Measurements from ENCODE around the gene PRIM1. TPM values are rescaled to one million over a fixed set of nuclear protein-coding genes. Genes with fewer than 3 reads are reported as not detected.

PRIM1 gene
- total and polyA plus RNA-seq, 2 of the 13 experiments (the other 11 are each of a cell fraction or from before 2014, with no cell fraction given): 30.0 to 47.3 TPM

GRCh38 chr12:56723352-56723751 is 28.8 kb downstream of the PRIM1 start:
- 45% methylated on average over 3 of the region's 3 CpGs for WGBS (ENCODE audit: low lambda C conversion rate)
- Histone ChIP-seq H2AFZ (ENCODE audit: low read length) (no peak overlapping the region), H3K36me3 (replicated peaks in 1 of 2; ENCODE audit: control insufficient read depth in 1 of 2, insufficient read depth in 2 of 2, low read length in 2 of 2) (peaks cover 14 to 43% of the 10 kb centered on the region in 2 experiments), H3K4me2 (ENCODE audit: low read depth, low read length) (peak overlapping the region; percentile 98), H3K4me3 (replicated peaks in 1 of 3; ENCODE audit: insufficient read depth in 1 of 3, low read depth in 2 of 3, low read length in 3 of 3) (peak overlapping the region; percentile 84 to 94 (median 92); a peak in 5 of 6 replicates), H3K4me1 (ENCODE audit: insufficient read depth, low read length) (peaks cover 51% of the 10 kb centered on the region), H3K27me3 (ENCODE audit: control insufficient read depth in 1 of 2, insufficient read depth in 2 of 2, low read length in 2 of 2) (peaks cover 0 to 6% of the 10 kb centered on the region in 2 experiments; a peak in 1 of 5 replicates), H3K27ac (ENCODE audit: extremely low read length, insufficient read depth, low read length) (peak overlapping the region; percentile 92), H3K9ac (ENCODE audit: insufficient read depth, low read depth, low read length) (peak overlapping the region; percentile 100), H4K20me1 (ENCODE audit: insufficient read depth, low read length) (peaks cover 60% of the 10 kb centered on the region), H3K79me2 (ENCODE audit: insufficient read depth, low read length) (peaks cover 64% of the 10 kb centered on the region), H3K9me3 (ENCODE audit: low read length) (no peaks in the 10 kb centered on the region)
- POLR2A ChIA-PET: interaction anchor here (0.8 to 1.8 kb wide), 4 partner anchors 13 to 426 kb away, joined by 3 to 6 read pairs (median 4); partner anchors contain the start of gene PTGES3
- no peak for TF ChIP-seq ZBTB7B (CRISPR knock-in tag; IDR thresholded peaks at IDR 0.05)
- peak; percentile 55; the same call in 1 of the 2 replicates for TF ChIP-seq TFAP4 (IDR thresholded peaks at IDR 0.05; ENCODE audit: borderline replicate concordance, low read depth)
- TF ChIP-seq ZFP36 (IDR thresholded peaks at IDR 0.05; ENCODE audit: borderline replicate concordance, low read depth, low read length, partially characterized antibody): no peak
- no peak for TF ChIP-seq TOE1 (CRISPR knock-in tag; IDR thresholded peaks at IDR 0.05)
- no peak for TF ChIP-seq ZNF335 (CRISPR knock-in tag; IDR thresholded peaks at IDR 0.05)
- 0 out of 2 replicates have a peak, but pooled peaks have one; percentile 2 for TF ChIP-seq ZNF784 (CRISPR knock-in tag; IDR thresholded peaks at IDR 0.05; ENCODE audit: borderline replicate concordance)
- in situ Hi-C loops (cut with HindIII; ENCODE audit: extremely low pct_ligation_motif_present, low pct_unique_long_range_greater_than_20kb): loop anchor here (10.0 kb wide), 1 partner anchor 79 kb away; the partner anchor contains the start of gene ATP5F1B
- CTCF ChIA-PET (ENCODE audit: low intra/inter-chr PET ratio, low total read pairs): no interaction called here
- no TSS peak for BruUV-seq (replicated peaks)
- DNase-seq (ENCODE audit: low spot score) (no peak), ATAC-seq (no peak), FAIRE-seq (no peak)
- intact Hi-C loops (cut with micrococcal nuclease; ENCODE audit: unreplicated experiment): loop anchor here (10.0 kb wide), 1 partner anchor 79 kb away; the partner anchor contains the start of gene ATP5F1B
